Uterus (tissue), 4 donors: ENCODE measurements around the gene OXNAD1. TPM values are rescaled to one million over a fixed set of nuclear protein-coding genes. Genes with fewer than 3 reads are reported as not detected.

Source experiments
- DNase-seq, 2 donors: peaks; one replicate each; pipeline ENCODE4 v3.0.0-alpha.2; 2019 to 2020
- H3K27ac ChIP-seq, 2 donors: fragments of 200-600 bp; sonication (generic); 1 replicate in 1 of 2; 2 replicates in 1 of 2; pipeline ENCODE4 v1.5.1; 2016 to 2018
- H3K27me3 ChIP-seq, 2 donors: fragments of 200-600 bp; sonication (generic); one replicate each; pipeline ENCODE4 v1.5.1; 2018 to 2019; ENCODE audit warnings: control low read depth in 1 of 2
- H3K36me3 ChIP-seq, 2 donors: fragments of 200-600 bp; sonication (generic); one replicate each; pipeline ENCODE4 v1.5.1; 2019; ENCODE audit warnings: control low read depth in 1 of 2
- H3K4me1 ChIP-seq, 2 donors: fragments of 200-600 bp; sonication (generic); one replicate each; pipeline ENCODE4 v1.5.1; 2018 to 2019; ENCODE audit warnings: control low read depth in 1 of 2
- H3K4me3 ChIP-seq, 2 donors: fragments of 200-600 bp; sonication (generic); 1 replicate in 1 of 2; 2 replicates in 1 of 2; pipeline ENCODE4 v1.5.1; 2018 to 2019; ENCODE audit warnings: mild to moderate bottlenecking in 1 of 2
- H3K9me3 ChIP-seq, 2 donors: fragments of 200-600 bp; sonication (generic); one replicate each; pipeline ENCODE4 v1.5.1; 2019; ENCODE audit warnings: control low read depth in 1 of 2
- POLR2A ChIP-seq, 2 donors: fragments of 450-650 bp; IDR thresholded peaks; one replicate each; pipeline ENCODE4 v1.6.1; 2016; ENCODE audit warnings: antibody characterized with exemption in 2 of 2, mild to moderate bottlenecking in 1 of 2, moderate library complexity in 1 of 2
- intact Hi-C: fragments of 100-400 bp; cut with DNase I; formaldehyde crosslinking; loops from one replicate; pipeline ENCODE4 v1.15.1; 2023; ENCODE audit warnings: low total_unique reads
- total RNA-seq, 4 donors: library from RNA; depleted of rRNA in 3 of 4; stranded (reverse); fragments of >200 nt in 3 of 4; gene quantifications; one replicate each; pipeline versions ENCODE4 v1.1.0 to v1.2.4, GENCODE V29; 2014 to 2023
- TF ChIP-seq, protein P1 (sequence below), 4 experiments: fragments of 200-600 bp in 2 of 4; fragments of 450-650 bp in 2 of 4; sonication (generic) in 2 of 4; IDR thresholded peaks; one replicate each; pipeline ENCODE4 v1.5.1; 2016 to 2019; ENCODE audit warnings: antibody characterized with exemption in 4 of 4, mild to moderate bottlenecking in 2 of 4, moderate library complexity in 1 of 4
- donor health status: DM: yes; HTN: yes; CAD: no.

The OXNAD1 gene
- total RNA-seq, 4 donors from 2014 or later = 14.7 to 33.2 (median 32.3) TPM

GRCh38 chr3:16260046-16260445 lies 5.0 kb upstream of the OXNAD1 start:
- TF ChIP-seq, protein P1, sequence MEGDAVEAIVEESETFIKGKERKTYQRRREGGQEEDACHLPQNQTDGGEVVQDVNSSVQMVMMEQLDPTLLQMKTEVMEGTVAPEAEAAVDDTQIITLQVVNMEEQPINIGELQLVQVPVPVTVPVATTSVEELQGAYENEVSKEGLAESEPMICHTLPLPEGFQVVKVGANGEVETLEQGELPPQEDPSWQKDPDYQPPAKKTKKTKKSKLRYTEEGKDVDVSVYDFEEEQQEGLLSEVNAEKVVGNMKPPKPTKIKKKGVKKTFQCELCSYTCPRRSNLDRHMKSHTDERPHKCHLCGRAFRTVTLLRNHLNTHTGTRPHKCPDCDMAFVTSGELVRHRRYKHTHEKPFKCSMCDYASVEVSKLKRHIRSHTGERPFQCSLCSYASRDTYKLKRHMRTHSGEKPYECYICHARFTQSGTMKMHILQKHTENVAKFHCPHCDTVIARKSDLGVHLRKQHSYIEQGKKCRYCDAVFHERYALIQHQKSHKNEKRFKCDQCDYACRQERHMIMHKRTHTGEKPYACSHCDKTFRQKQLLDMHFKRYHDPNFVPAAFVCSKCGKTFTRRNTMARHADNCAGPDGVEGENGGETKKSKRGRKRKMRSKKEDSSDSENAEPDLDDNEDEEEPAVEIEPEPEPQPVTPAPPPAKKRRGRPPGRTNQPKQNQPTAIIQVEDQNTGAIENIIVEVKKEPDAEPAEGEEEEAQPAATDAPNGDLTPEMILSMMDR (IDR thresholded peaks at IDR 0.05) = no peak
- no peak for TF ChIP-seq POLR2A (IDR thresholded peaks at IDR 0.05)
- Histone ChIP-seq H3K27me3 (no peaks in the 10 kb centered on the region), H3K4me3 (no peak overlapping the region), H3K4me1 (no peaks in the 10 kb centered on the region), H3K36me3 (no peaks in the 10 kb centered on the region), H3K9me3 (no peaks in the 10 kb centered on the region), H3K27ac (no peak overlapping the region)
- DNase-seq = no peak
- intact Hi-C loops = no loop called here

DNA sequence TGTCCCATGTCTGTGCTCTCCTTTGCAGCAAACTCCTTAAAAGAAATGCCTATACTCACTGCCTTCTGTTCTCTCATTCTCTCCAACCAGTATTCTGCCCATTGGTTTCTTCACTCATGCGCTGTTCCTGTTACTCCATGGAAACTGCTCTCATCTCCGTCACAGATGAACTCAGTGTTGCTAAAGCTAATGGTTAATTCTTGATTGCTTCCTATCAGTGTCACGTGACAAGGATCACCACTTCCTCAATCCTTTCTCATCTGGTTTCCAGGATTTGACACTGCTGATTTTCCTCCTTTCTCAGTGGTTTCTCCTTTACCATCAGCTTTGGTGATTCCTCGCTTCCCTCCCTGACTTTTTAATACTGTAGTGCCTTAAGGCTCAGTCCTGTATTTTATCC lies 2.8 kb upstream of the OXNAD1 start:
- intact Hi-C loops = no loop called here
- TF ChIP-seq POLR2A (IDR thresholded peaks at IDR 0.05) = no peak
- TF ChIP-seq, protein P1 (IDR thresholded peaks at IDR 0.05) = no peak
- Histone ChIP-seq H3K4me1 (no peaks in the 10 kb centered on the region), H3K27me3 (no peaks in the 10 kb centered on the region), H3K9me3 (no peaks in the 10 kb centered on the region), H3K36me3 (no peaks in the 10 kb centered on the region), H3K27ac (no peak overlapping the region), H3K4me3 (no peak overlapping the region)
- no peak for DNase-seq

GRCh38 chr3:16264174-16264707 lies 771 bp upstream of the OXNAD1 start:
- Histone ChIP-seq H3K4me3 (peak overlapping the region; percentile 51 to 74), H3K9me3 (no peaks in the 10 kb centered on the region), H3K4me1 (no peaks in the 10 kb centered on the region), H3K27me3 (no peaks in the 10 kb centered on the region), H3K27ac (peak overlapping the region; percentile 89 to 91), H3K36me3 (no peaks in the 10 kb centered on the region)
- TF ChIP-seq, protein P1 (IDR thresholded peaks at IDR 0.05) = no peak
- no peak for TF ChIP-seq POLR2A (IDR thresholded peaks at IDR 0.05)
- intact Hi-C loops = no loop called here
- DNase-seq = no peak

DNA sequence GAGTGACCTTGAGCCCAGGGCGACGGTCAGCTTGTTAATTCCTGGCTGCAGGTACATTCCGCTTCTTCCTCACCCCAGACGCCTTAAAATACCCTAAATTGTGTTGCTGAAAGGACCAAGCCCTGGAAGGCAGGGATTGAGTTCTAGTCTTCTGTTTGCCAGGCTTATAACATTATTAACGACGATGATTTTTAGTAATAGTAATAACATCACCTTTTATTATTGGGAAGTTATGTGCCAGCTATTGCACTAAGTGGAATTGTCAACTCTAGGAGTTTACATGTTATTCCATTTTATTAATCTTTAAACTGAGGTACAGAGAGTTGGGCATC lies 409 bp downstream of the OXNAD1 start:
- Histone ChIP-seq H3K4me1 (no peaks in the 10 kb centered on the region), H3K27ac (peak overlapping the region; percentile 89 to 91), H3K9me3 (no peaks in the 10 kb centered on the region), H3K27me3 (no peaks in the 10 kb centered on the region), H3K36me3 (no peaks in the 10 kb centered on the region), H3K4me3 (peak overlapping the region; percentile 51 to 74)
- no peak for TF ChIP-seq POLR2A (IDR thresholded peaks at IDR 0.05)
- TF ChIP-seq, protein P1 (IDR thresholded peaks at IDR 0.05) = no peak
- no peak for DNase-seq
- intact Hi-C loops = no loop called here

- Histone ChIP-seq H3K27me3 (no peaks in the 10 kb centered on the region), H3K4me1 (no peaks in the 10 kb centered on the region), H3K36me3 (no peaks in the 10 kb centered on the region), H3K9me3 (no peaks in the 10 kb centered on the region), H3K4me3 (no peak overlapping the region), H3K27ac (no peak overlapping the region)
- no peak for TF ChIP-seq POLR2A (IDR thresholded peaks at IDR 0.05)
- TF ChIP-seq, protein P1 (IDR thresholded peaks at IDR 0.05) = no peak
- intact Hi-C loops = no loop called here
- DNase-seq = no peak
Measured at GRCh38 chr3:16266714-16267113, 1.7 kb downstream of the OXNAD1 start.
